ENCODE data around the gene FAM241B.

DNA sequence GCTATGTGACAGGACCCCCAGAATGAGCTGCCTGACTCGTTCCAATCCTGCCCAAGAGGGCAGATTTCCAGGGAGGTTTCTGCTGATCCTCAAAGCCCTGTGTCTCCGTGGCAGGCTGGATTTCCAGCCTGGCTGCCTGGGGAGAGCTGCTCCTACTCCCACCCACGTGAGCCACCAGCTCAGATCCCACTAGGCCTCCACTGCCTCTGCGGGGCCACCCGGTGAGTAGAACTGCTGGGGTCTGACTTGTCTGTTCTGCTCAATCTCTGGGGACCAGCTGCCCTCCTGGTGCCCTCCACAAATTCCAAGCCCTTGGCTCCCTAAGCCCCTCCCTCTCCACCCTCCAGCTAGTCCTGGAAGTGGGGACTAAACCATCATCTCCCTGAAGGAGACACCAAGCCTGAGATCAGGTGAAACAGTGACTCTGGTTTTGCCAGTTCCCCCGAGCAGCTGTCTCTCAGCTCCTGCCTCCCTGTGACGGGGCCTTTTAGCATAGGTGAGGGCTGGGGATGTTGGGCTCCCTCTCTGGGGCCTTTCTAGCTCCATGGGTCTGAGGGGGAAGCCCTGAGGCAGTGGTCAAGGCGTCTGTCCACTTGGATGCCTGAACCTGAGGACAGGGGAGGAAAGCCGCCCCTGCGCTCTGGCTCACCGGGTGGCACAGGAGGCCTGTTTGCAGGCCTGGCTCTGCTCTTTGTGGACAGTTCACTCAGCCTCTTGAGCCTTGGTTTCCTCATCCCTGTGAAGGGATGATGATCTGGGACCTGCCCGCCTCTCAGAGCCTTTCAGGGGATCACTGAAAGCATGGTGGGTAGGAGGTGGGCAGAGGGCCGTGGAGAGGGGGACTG lies 5.6 kb downstream of the FAM241B start:
- TF ChIP-seq, protein P1, sequence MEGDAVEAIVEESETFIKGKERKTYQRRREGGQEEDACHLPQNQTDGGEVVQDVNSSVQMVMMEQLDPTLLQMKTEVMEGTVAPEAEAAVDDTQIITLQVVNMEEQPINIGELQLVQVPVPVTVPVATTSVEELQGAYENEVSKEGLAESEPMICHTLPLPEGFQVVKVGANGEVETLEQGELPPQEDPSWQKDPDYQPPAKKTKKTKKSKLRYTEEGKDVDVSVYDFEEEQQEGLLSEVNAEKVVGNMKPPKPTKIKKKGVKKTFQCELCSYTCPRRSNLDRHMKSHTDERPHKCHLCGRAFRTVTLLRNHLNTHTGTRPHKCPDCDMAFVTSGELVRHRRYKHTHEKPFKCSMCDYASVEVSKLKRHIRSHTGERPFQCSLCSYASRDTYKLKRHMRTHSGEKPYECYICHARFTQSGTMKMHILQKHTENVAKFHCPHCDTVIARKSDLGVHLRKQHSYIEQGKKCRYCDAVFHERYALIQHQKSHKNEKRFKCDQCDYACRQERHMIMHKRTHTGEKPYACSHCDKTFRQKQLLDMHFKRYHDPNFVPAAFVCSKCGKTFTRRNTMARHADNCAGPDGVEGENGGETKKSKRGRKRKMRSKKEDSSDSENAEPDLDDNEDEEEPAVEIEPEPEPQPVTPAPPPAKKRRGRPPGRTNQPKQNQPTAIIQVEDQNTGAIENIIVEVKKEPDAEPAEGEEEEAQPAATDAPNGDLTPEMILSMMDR (optimal IDR thresholded peaks at IDR 0.05 in 1 of 3, IDR thresholded peaks at IDR 0.05 in 1 of 3, conservative IDR thresholded peaks at IDR 0.05 in 1 of 3; ENCODE audit: extremely low read depth in 1 of 3, insufficient read depth in 2 of 3, low read length in 3 of 3): no peak
- no peak for TF ChIP-seq EZH2 (IDR thresholded peaks at IDR 0.05; ENCODE audit: low read length)
